MCF 10A (cell line): Measurements from ENCODE around the gene TDRD1. TPM values are rescaled to one million over a fixed set of nuclear protein-coding genes. Genes with fewer than 3 reads are reported as not detected.

Experiments used
- BruUV-seq: library from RNA; stranded (reverse); fragments of 400-500 nt; replicated peaks from 2 replicates; lab custom pipeline; 2021; lab: Mats Ljungman, UMichigan
- CTCF ChIA-PET: fragments of 300-600 bp; sonication (Branson Sonifier 250); formaldehyde crosslinking; extraction: SDS; loops from one replicate; lab custom pipeline; 2021; ENCODE audit warnings: antibody characterized with exemption, inconsistent platforms; lab: Yijun Ruan, JAX
- POLR2A ChIA-PET: fragments of 300-600, 350-650 bp; sonication (Branson Sonifier 250); formaldehyde crosslinking; extraction: SDS; loops from one replicate; lab custom pipeline; 2020; ENCODE audit warnings: antibody characterized with exemption, inconsistent platforms; lab: Yijun Ruan, JAX
- DNase-seq: peaks from one replicate; pipeline ENCODE4 v3.0.0-alpha.2; 2018; ENCODE audit not compliant: unreplicated experiment
- H3K27ac Mint-ChIP-seq: one replicate; pipeline ENCODE4 v1.8.0; 2022; ENCODE audit warnings: mild to moderate bottlenecking, low read depth, mixed read lengths; ENCODE audit not compliant: unreplicated experiment
- H3K27me3 Mint-ChIP-seq: one replicate; pipeline ENCODE4 v1.8.0; 2022; ENCODE audit warnings: mixed read lengths; ENCODE audit not compliant: insufficient read depth, unreplicated experiment
- H3K36me3 Mint-ChIP-seq: one replicate; pipeline ENCODE4 v1.8.0; 2022; ENCODE audit warnings: mild to moderate bottlenecking, moderate library complexity, mixed read lengths; ENCODE audit not compliant: insufficient read depth, unreplicated experiment
- H3K4me1 Mint-ChIP-seq: one replicate; pipeline ENCODE4 v1.8.0; 2022; ENCODE audit warnings: mixed read lengths; ENCODE audit not compliant: insufficient read depth, unreplicated experiment
- H3K4me3 Mint-ChIP-seq: one replicate; pipeline ENCODE4 v1.8.0; 2022; ENCODE audit warnings: mild to moderate bottlenecking, moderate library complexity, mixed read lengths; ENCODE audit not compliant: unreplicated experiment
- H3K9me3 Mint-ChIP-seq: one replicate; pipeline ENCODE4 v1.8.0; 2022; ENCODE audit warnings: mixed read lengths; ENCODE audit not compliant: unreplicated experiment
- CTCF ChIP-seq: fragments of 200-600 bp; IDR thresholded peaks from one replicate; pipeline ENCODE4 v1.8.0; 2022; ENCODE audit warnings: antibody characterized with exemption, mild to moderate bottlenecking; ENCODE audit not compliant: unreplicated experiment
- intact Hi-C: fragments of 100-400 bp; cut with micrococcal nuclease; formaldehyde crosslinking; loops from 2 replicates; pipeline ENCODE4 v1.14.1; 2022
- total RNA-seq: library from RNA; stranded (reverse); gene quantifications from 2 replicates; pipeline ENCODE4 v1.2.3, GENCODE V29; 2022

Gene TDRD1
- total RNA-seq, 1 experiment from 2014 or later = not detected

- no peak for TF ChIP-seq CTCF
- DNase-seq = no peak
- ChIA-PET POLR2A (no interaction called here), CTCF (no interaction called here)
- H3K27ac Mint-ChIP-seq = no peak overlapping the region
- intact Hi-C loops = no loop called here
- no peaks in the 10 kb centered on the region for H3K9me3 Mint-ChIP-seq
- H3K4me3 Mint-ChIP-seq = no peak overlapping the region
- no peaks in the 10 kb centered on the region for H3K4me1 Mint-ChIP-seq
- no TSS peak for BruUV-seq
- no peaks in the 10 kb centered on the region for H3K36me3 Mint-ChIP-seq
- no peaks in the 10 kb centered on the region for H3K27me3 Mint-ChIP-seq
Measured at GRCh38 chr10:114181971-114182370, 2.8 kb downstream of the TDRD1 start.

GRCh38 chr10:114183563-114183962 is 4.4 kb downstream of the TDRD1 start:
- no peaks in the 10 kb centered on the region for H3K36me3 Mint-ChIP-seq
- intact Hi-C loops = no loop called here
- CTCF ChIA-PET = no interaction called here
- BruUV-seq = no TSS peak
- H3K27me3 Mint-ChIP-seq = no peaks in the 10 kb centered on the region
- no peak for DNase-seq
- H3K4me3 Mint-ChIP-seq = no peak overlapping the region
- H3K4me1 Mint-ChIP-seq = no peaks in the 10 kb centered on the region
- no peak overlapping the region for H3K27ac Mint-ChIP-seq
- POLR2A ChIA-PET = interaction anchor here (1.3 kb wide), 1 partner anchor 9 kb away, joined by 3 read pairs; no protein-coding TSS in a partner anchor
- no peak for TF ChIP-seq CTCF
- no peaks in the 10 kb centered on the region for H3K9me3 Mint-ChIP-seq

- no peaks in the 10 kb centered on the region for H3K27me3 Mint-ChIP-seq
- no peak for DNase-seq
- H3K27ac Mint-ChIP-seq = no peak overlapping the region
- CTCF ChIA-PET = no interaction called here
- intact Hi-C loops = no loop called here
- H3K9me3 Mint-ChIP-seq = no peaks in the 10 kb centered on the region
- no peaks in the 10 kb centered on the region for H3K36me3 Mint-ChIP-seq
- no peak overlapping the region for H3K4me3 Mint-ChIP-seq
- no peak for TF ChIP-seq CTCF
- no peaks in the 10 kb centered on the region for H3K4me1 Mint-ChIP-seq
- POLR2A ChIA-PET = interaction anchor here (1.3 kb wide), 1 partner anchor 9 kb away, joined by 3 read pairs; no protein-coding TSS in a partner anchor
- no TSS peak for BruUV-seq
Measured at GRCh38 chr10:114184276-114184675, 5.1 kb downstream of the TDRD1 start.

- POLR2A ChIA-PET = no interaction called here
- no peaks in the 10 kb centered on the region for H3K4me1 Mint-ChIP-seq
- no peak overlapping the region for H3K27ac Mint-ChIP-seq
- H3K4me3 Mint-ChIP-seq = no peak overlapping the region
- intact Hi-C loops = no loop called here
- H3K9me3 Mint-ChIP-seq = no peaks in the 10 kb centered on the region
- no peak for TF ChIP-seq CTCF
- no peaks in the 10 kb centered on the region for H3K36me3 Mint-ChIP-seq
- DNase-seq = no peak
- BruUV-seq = no TSS peak
- H3K27me3 Mint-ChIP-seq = no peaks in the 10 kb centered on the region
- CTCF ChIA-PET = interaction anchor here (0.6 to 1.0 kb wide), 3 partner anchors 115 to 490 kb away, joined by 3 read pairs; no protein-coding TSS in a partner anchor
Measured at GRCh38 chr10:114188001-114188400, 8.8 kb downstream of the TDRD1 start.
